MM.1S (cell line): ENCODE measurements around the gene AGTR1.

ENCODE experiments used
- DNase-seq: peaks from one replicate; pipeline ENCODE4 v3.0.0-alpha.2; 2015
- H2AFZ ChIP-seq: fragments of 300-600 bp; sonication (generic); 2 replicates; pipeline ENCODE4 v1.6.0; 2016; ENCODE audit warnings: antibody characterized with exemption, low read length
- H3F3A ChIP-seq: fragments of 300-600 bp; sonication (generic); 2 replicates; pipeline ENCODE4 v1.6.1; 2016; ENCODE audit warnings: mild to moderate bottlenecking, antibody characterized with exemption, low read length, moderate library complexity, mixed read lengths; ENCODE audit not compliant: insufficient read depth
- H3K27ac ChIP-seq: fragments of 300-600 bp; sonication (generic); 2 replicates; pipeline ENCODE4 v1.5.1; 2016; ENCODE audit warnings: mild to moderate bottlenecking, low read length
- H3K27me3 ChIP-seq: fragments of 300-600 bp; sonication (generic); replicated peaks from 2 replicates; pipeline ENCODE4 v1.6.0; 2016; ENCODE audit warnings: low read length; ENCODE audit not compliant: insufficient read depth
- H3K36me3 ChIP-seq: fragments of 300-600 bp; sonication (generic); replicated peaks from 2 replicates; pipeline ENCODE4 v1.6.1; 2016; ENCODE audit warnings: mild to moderate bottlenecking, low read length, mixed read lengths; ENCODE audit not compliant: insufficient read depth
- H3K4me1 ChIP-seq: fragments of 300-600 bp; sonication (generic); 2 replicates; pipeline ENCODE4 v1.6.1; 2016; ENCODE audit warnings: low read length, mixed read lengths
- H3K4me2 ChIP-seq: fragments of 300-600 bp; sonication (generic); 2 replicates; pipeline ENCODE4 v1.6.0; 2016; ENCODE audit warnings: low read depth, low read length
- H3K4me3 ChIP-seq: fragments of 300-600 bp; sonication (generic); 2 replicates; pipeline ENCODE4 v1.5.1; 2016; ENCODE audit warnings: low read length, mixed read lengths
- H3K79me2 ChIP-seq: fragments of 300-600 bp; sonication (generic); 2 replicates; pipeline ENCODE4 v1.6.1; 2016; ENCODE audit warnings: mixed run types, low read length, mixed read lengths
- H3K9ac ChIP-seq: fragments of 300-600 bp; sonication (generic); 2 replicates; pipeline ENCODE4 v1.6.1; 2016; ENCODE audit warnings: low read length, mixed read lengths
- H3K9me2 ChIP-seq: fragments of 300-600 bp; sonication (generic); replicated peaks from 2 replicates; pipeline ENCODE4 v1.6.1; 2016; ENCODE audit warnings: mild to moderate bottlenecking, low read length, mixed read lengths; ENCODE audit not compliant: insufficient read depth
- H3K9me3 ChIP-seq: fragments of 300-600 bp; sonication (generic); replicated peaks from 2 replicates; pipeline ENCODE4 v1.6.1; 2016; ENCODE audit warnings: mild to moderate bottlenecking, low read length, mixed read lengths; ENCODE audit not compliant: insufficient read depth
- H4K20me1 ChIP-seq: fragments of 300-600 bp; sonication (generic); 2 replicates; pipeline ENCODE4 v1.6.1; 2016; ENCODE audit warnings: mild to moderate bottlenecking, low read length, moderate library complexity, mixed read lengths; ENCODE audit not compliant: insufficient read depth
- EZH2 ChIP-seq: fragments of 300-600 bp; sonication (generic); optimal IDR thresholded peaks from 2 replicates; pipeline ENCODE3; 2017; ENCODE audit warnings: low read depth, mild to moderate bottlenecking, antibody characterized with exemption, low read length, mixed read lengths
- EZH2phosphoT487 ChIP-seq: fragments of 300-600 bp; sonication (generic); IDR thresholded peaks from 2 replicates; pipeline ENCODE4 v1.6.1; 2018; ENCODE audit warnings: antibody characterized with exemption, low read length
- TF ChIP-seq, protein P1 (sequence below): fragments of 300-600 bp; sonication (generic); IDR thresholded peaks from 2 replicates; pipeline ENCODE4 v1.5.1; 2016; ENCODE audit warnings: antibody characterized with exemption, low read length, mixed read lengths

The AGTR1 gene

DNA sequence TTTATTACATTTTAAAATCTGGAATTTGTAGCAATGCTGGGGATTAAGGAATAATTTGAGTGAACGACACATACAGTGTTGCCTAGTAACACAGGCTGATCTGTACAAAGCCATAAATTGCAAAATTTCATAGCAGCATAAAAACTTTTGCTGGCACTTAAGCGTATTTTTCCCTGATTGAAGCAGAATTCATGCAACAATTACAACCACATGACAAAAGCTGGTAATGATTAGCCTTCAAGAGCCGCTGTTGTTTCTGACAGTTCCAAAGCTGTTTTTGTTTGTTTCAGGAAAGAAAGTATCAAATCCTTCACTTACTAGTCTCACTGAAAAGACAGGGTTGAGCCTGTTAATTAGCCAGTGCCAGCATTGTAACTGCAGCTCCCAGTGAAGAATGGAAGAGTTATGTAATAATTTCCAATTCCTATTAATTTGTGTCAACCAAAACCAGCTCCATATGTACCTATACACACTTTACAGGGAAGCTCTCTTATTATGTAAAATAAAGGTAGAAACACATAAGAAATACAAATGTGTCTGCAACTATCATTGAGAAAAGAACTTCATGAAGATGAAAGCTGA, 60.7 kb downstream of the AGTR1 start:
- Histone ChIP-seq H3K4me2 (no peak overlapping the region), H3K36me3 (no peaks in the 10 kb centered on the region), H3K4me1 (no peaks in the 10 kb centered on the region), H3K9ac (no peak overlapping the region), H4K20me1 (no peaks in the 10 kb centered on the region), H3K9me3 (no peaks in the 10 kb centered on the region), H3K27ac (no peak overlapping the region), H3F3A (no peaks in the 10 kb centered on the region), H2AFZ (no peak overlapping the region), H3K79me2 (no peaks in the 10 kb centered on the region), H3K27me3 (no peaks in the 10 kb centered on the region), H3K4me3 (no peak overlapping the region), H3K9me2 (no peaks in the 10 kb centered on the region)
- TF ChIP-seq EZH2, result no peak
- DNase-seq, result no peak

DNA sequence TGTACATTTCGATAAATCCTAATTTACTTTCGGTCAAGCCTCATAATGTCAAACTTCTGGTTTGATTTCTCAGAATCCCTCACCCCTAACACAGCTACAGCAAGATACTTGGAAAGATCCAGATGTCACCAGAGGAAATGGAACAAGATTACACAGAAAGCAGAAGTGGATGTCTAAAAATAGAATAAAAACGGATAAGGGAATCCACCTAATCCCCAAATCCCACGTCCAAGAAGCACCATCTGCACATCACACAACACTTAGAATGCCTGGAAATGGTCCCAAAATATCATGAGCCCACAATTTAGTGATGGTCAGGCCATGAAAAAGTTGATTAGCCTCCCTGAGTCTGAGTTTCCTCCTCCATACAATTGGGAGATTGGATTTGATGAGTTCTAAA, 61.7 kb downstream of the AGTR1 start:
- H3K27me3 ChIP-seq, result no peaks in the 10 kb centered on the region
- no peaks in the 10 kb centered on the region for H3K4me1 ChIP-seq
- H3K36me3 ChIP-seq, result no peaks in the 10 kb centered on the region
- TF ChIP-seq EZH2, result no peak
- H3K27ac ChIP-seq, result no peak overlapping the region
- H3K79me2 ChIP-seq, result no peaks in the 10 kb centered on the region
- no peaks in the 10 kb centered on the region for H4K20me1 ChIP-seq
- no peaks in the 10 kb centered on the region for H3F3A ChIP-seq
- H3K9ac ChIP-seq, result no peak overlapping the region
- no peaks in the 10 kb centered on the region for H3K9me3 ChIP-seq
- no peaks in the 10 kb centered on the region for H3K9me2 ChIP-seq
- H3K4me3 ChIP-seq, result no peak overlapping the region
- DNase-seq, result no peak
- H3K4me2 ChIP-seq, result no peak overlapping the region
- no peak overlapping the region for H2AFZ ChIP-seq

DNA sequence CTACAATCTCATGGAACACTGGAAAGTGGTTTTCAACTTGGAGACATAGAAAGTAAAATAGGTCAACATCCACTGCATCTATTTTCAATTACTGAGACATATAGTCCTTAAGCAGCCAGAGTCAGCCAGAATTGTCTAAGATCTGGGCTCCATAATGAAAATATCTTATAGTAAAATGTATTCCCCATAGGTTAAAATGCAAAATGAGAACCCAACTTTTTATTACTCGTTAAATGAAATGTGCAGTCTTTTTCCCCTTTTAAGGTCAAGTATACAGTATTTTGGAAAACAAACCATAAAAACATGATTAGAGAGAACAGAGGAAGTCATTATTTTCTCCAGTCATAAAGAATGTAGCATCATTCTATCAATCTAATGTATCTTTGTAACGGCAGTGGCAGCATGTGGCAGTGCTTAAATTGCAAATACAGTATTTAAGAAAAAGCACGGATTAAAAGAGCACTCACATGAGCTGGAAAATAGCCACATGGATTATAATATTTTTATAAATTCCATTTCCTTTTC, 65.5 kb downstream of the AGTR1 start:
- DNase-seq, result no peak
- no peak overlapping the region for H2AFZ ChIP-seq
- no peaks in the 10 kb centered on the region for H3F3A ChIP-seq
- no peaks in the 10 kb centered on the region for H3K9me2 ChIP-seq
- H4K20me1 ChIP-seq, result no peaks in the 10 kb centered on the region
- no peaks in the 10 kb centered on the region for H3K9me3 ChIP-seq
- TF ChIP-seq, protein P1, sequence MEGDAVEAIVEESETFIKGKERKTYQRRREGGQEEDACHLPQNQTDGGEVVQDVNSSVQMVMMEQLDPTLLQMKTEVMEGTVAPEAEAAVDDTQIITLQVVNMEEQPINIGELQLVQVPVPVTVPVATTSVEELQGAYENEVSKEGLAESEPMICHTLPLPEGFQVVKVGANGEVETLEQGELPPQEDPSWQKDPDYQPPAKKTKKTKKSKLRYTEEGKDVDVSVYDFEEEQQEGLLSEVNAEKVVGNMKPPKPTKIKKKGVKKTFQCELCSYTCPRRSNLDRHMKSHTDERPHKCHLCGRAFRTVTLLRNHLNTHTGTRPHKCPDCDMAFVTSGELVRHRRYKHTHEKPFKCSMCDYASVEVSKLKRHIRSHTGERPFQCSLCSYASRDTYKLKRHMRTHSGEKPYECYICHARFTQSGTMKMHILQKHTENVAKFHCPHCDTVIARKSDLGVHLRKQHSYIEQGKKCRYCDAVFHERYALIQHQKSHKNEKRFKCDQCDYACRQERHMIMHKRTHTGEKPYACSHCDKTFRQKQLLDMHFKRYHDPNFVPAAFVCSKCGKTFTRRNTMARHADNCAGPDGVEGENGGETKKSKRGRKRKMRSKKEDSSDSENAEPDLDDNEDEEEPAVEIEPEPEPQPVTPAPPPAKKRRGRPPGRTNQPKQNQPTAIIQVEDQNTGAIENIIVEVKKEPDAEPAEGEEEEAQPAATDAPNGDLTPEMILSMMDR, result no peak
- TF ChIP-seq EZH2phosphoT487, result no peak
- no peak for TF ChIP-seq EZH2
- H3K4me2 ChIP-seq, result no peak overlapping the region
- no peaks in the 10 kb centered on the region for H3K4me1 ChIP-seq
- H3K36me3 ChIP-seq, result no peaks in the 10 kb centered on the region
- no peaks in the 10 kb centered on the region for H3K79me2 ChIP-seq
- H3K4me3 ChIP-seq, result no peak overlapping the region
- no peak overlapping the region for H3K27ac ChIP-seq
- no peak overlapping the region for H3K9ac ChIP-seq
- H3K27me3 ChIP-seq, result no peaks in the 10 kb centered on the region

DNA sequence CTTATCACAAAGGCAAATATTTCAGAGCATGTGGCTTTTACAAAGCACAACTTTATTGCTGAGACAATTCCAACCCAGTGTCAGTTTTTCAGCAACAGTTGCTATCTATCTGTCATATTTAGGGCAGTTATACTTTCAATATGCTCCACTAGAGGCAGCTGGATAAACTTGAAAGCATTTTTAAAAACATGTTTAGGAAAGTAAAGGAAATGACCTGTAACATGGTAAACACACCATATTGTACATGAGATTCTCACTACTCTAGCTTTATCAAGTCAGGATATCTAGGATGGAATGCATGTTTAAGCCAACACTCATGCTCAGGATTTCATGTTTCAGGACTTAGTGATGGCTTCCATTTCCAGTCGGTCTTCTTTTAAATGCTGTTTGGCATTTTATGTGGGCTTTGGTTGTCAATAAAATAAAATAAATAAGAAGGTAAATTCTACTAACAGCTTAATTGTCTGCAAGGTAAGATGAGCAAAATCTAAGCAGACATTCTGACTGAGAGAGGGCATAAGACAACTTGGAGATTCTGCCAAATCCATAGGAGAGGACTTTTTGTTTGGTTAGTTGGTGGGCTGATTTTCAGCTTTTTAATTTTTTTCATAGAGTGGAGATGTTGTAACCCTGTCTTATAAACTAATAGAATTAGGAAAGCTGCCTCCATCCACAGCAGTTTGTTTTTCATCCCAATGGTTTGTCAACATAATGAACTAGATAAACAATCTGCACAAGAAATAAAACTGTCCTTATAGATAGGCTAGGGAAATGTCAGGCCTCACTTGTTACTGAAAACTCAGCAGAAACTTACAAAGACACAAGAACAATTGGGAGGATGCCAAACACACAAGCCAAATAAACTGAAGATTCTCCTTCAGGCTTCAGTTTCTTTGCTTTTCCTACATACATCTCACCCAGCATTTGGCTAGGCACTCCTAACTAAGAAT, 66.6 kb downstream of the AGTR1 start:
- no peak overlapping the region for H3K4me2 ChIP-seq
- H2AFZ ChIP-seq, result no peak overlapping the region
- H3K36me3 ChIP-seq, result no peaks in the 10 kb centered on the region
- no peaks in the 10 kb centered on the region for H3K27me3 ChIP-seq
- no peak for TF ChIP-seq EZH2
- TF ChIP-seq EZH2phosphoT487, result no peak
- TF ChIP-seq, protein P1, result no peak
- H3K9me2 ChIP-seq, result no peaks in the 10 kb centered on the region
- no peak overlapping the region for H3K27ac ChIP-seq
- H4K20me1 ChIP-seq, result no peaks in the 10 kb centered on the region
- no peak overlapping the region for H3K9ac ChIP-seq
- H3K4me1 ChIP-seq, result no peaks in the 10 kb centered on the region
- H3K79me2 ChIP-seq, result no peaks in the 10 kb centered on the region
- no peaks in the 10 kb centered on the region for H3K9me3 ChIP-seq
- DNase-seq, result no peak
- H3K4me3 ChIP-seq, result no peak overlapping the region
- no peaks in the 10 kb centered on the region for H3F3A ChIP-seq
